HS-5 (cell line): ENCODE data around the gene TYW1.
"Not testable (repeated sequence)": the region's sequence is repeated elsewhere in the genome, so short reads cannot be mapped to it uniquely, and the experiment has no call there.

Experiments used
- DNase-seq: peaks from one replicate; pipeline ENCODE4 v3.0.0-alpha.2; 2012; ENCODE audit warnings: low read depth

TYW1 gene

GRCh38 chr7:66996444-66997191 lies at the start of gene TYW1:
TSS of gene TYW1 (plus strand) at chr7:66996833. CDS start at chr7:66996979, 146 bp downstream.
- DNase-seq, result peak; percentile 81

GRCh38 chr7:66948480-66949109 lies 48.0 kb upstream of the TYW1 start:
- DNase-seq, result no peak

- DNase-seq, result no peak
These were observed 46.3 kb upstream of the TYW1 start for GRCh38 chr7:66950311-66950710.

GRCh38 chr7:66950763-66951162 lies 45.9 kb upstream of the TYW1 start:
- no peak for DNase-seq

GRCh38 chr7:66952343-66953043 lies 44.1 kb upstream of the TYW1 start:
- peak; percentile 48 for DNase-seq

DNA sequence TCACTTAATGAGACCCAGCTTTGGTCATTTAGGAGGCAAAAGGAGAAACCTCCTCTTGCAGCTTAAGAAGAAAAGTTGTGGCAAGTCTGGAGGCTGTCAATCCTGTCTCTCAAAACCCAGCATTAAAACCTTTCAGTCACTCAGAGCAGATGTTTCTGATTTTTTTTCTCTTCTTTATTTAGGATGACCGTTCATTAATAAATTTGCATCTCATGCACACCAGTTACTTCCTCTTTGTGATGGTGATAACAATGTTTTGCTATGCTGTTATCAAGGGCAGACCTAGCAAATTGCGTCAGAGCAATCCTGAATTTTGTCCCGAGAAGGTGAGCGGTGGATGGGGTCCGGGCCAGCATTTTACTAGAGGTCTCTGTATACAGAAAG lies 43.6 kb upstream of the TYW1 start:
- no peak for DNase-seq

GRCh38 chr7:66957595-66958290 lies 38.9 kb upstream of the TYW1 start:
- DNase-seq, result no peak

- no peak for DNase-seq
These were observed 37.9 kb upstream of the TYW1 start for GRCh38 chr7:66958538-66959350.

DNA sequence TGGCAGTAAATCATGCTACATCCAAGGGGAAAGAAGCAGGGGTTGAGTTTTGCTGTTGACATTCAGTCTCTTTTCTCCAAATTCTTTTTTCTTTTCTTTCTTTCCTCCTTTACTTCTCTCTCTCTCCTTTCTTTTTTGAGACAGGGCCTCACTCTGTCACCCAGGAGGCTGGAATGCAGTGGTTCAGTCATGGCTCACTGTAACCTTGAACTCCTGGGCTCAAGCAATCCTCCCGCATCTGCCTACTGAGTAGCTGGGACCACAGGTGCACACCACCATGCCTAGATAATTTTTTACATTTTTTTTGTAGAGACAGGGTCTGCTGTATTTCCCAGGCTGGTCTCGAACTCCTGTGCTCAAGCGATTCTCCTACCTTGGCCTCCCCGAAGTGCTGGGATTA lies 36.4 kb upstream of the TYW1 start:
- no peak for DNase-seq

- DNase-seq, result no peak
These were observed 35.5 kb upstream of the TYW1 start for GRCh38 chr7:66961096-66961495.

DNA sequence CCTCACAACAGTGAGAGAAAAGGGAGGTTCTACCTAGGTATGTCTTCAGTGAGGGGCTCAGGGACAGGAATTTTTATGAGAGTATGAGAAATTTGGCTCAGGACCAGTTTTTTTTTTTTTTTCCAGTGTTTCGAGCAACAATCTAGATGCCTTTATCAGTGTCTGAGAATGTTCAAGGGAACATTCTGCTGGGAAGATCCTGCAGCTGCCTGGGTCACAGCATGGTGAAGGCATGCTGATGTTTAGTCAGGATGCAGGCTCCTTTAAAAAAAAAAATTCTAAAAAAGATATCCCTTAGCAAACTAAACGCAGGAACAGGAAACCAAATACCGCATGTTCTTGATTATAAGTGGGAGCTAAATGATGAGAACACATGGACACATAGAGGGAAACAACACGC lies 32.2 kb upstream of the TYW1 start:
- no peak for DNase-seq

DNA sequence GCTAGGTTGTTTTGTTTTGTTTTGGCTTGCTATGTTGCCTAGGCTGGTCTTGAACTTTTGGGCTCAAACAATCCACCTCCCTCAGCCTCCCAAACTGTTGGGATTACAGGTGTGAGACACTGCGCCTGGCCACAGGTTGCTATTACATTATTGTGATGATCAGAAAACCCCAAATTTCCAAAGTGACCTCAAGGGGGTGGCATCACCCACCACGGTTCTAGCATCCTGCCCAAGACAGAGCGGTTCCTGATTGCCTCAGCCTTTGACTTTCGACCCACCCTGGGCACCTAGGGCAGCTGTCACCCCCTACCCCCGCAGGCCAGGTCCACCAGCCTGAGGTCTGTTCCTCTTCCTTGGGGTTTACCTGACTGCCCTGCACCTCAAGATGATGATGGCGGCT lies 29.6 kb upstream of the TYW1 start:
- DNase-seq, result no peak

- DNase-seq, result not testable (repeated sequence)
These were observed 27.6 kb upstream of the TYW1 start for GRCh38 chr7:66969001-66969400.

GRCh38 chr7:66970310-66970709 lies 26.3 kb upstream of the TYW1 start:
- DNase-seq, result no peak

- DNase-seq, result no peak
These were observed 21.5 kb upstream of the TYW1 start for GRCh38 chr7:66974986-66975590.

DNA sequence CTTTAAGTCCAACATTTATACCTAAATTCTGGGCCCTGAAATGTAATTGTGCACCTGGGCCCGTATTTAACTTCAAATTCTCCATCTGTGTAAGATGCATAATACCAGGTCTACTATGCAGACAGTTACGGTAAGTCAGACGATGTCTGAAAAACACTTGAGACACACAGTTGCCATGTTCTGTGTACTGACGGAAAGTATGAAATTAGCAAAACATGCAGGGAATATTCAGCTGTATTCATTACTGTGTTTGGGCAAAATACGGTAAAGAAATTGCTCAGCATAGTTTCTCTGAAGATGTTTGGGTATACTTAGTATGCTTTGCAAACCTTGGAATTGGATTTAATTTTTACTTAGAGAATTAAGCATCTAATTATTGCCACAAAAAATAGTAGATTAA lies 18.3 kb upstream of the TYW1 start:
- not testable (repeated sequence) for DNase-seq

GRCh38 chr7:66979013-66979412 lies 17.6 kb upstream of the TYW1 start:
- DNase-seq, result not testable (repeated sequence)

DNA sequence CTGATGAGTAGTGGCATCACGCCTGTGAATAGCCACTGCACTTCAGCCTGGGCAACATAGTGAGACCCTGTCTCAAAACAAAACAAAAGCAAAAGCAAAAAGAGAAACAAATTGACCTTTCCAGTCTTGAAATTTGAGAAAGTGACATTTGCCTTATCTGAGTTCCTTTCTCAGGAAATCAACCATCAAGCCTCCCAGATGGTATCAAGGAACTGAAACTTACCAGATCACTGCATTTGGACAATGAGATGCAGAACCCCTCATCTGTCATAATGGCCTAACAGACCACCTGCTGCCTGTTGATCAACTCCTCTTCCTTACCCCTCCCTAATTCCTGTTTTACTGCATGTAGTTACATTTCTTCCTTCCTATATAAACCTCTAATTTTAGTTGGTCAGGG lies 16.3 kb upstream of the TYW1 start:
- not testable (repeated sequence) for DNase-seq

DNA sequence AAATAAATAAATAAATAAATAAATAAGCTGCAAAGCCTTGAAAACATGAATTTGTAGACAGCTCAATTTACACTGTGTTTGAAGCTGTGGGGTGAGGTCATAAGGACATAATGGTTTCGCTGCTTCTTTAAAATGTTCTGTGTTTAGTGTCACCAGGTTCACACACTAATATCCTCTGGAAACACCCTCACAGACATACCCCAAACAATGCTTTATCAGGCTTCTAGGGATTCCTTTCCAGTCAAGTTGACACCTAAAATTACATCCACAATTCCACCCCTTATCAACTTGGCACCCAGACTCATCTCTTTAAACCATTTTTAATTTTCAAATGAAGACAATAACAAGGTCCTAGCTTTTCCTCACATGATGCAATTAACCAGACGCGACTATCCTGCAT lies 7.1 kb upstream of the TYW1 start:
- DNase-seq, result not testable (repeated sequence)

DNA sequence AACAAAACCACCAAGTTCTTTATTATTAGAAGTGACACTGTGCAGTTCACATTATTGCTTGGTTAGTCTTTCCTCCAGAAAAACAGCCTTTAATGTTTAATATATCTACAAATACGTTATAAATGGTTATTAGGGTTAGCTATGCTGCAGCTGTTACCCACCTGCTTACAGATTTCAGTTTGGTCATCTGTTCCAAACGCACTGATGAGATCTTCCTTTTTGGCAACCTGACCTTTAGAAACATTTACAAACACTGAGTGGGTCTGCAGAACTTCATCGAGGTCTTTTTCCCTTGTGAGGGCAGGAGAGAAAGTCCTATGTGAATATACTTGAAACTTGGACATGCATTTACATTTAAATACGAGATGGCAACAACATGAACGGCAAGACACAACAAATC lies 2.6 kb upstream of the TYW1 start:
- not testable (repeated sequence) for DNase-seq

DNA sequence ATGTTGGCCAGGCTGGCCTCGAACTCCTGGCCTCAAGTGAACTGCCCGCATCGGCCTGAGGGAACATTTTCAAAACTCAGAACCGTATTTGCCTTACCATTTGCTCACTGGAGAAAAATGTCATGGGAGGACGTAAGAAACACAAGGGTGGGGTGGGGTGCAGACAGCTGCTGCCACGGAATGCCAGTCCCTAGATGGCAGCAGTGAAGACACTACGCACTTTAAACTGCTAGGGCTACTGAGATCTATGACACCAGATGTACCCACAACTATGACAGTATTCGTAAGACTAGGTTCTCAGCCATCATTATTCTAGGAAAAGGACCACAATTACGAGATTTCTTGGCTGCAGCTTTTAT lies 2.0 kb upstream of the TYW1 start:
- peak; percentile 45 for DNase-seq
